Activated CD8-positive, alpha-beta memory T cell treated with anti-CD3 and anti-CD28 coated beads, Interleukin-2, amount 50 U/mL, for 1 hour (primary cell): ENCODE measurements around the gene HNF1B.

Experiments
- DNase-seq: peaks from one replicate; pipeline ENCODE4 v3.0.0-alpha.2; 2020; ENCODE audit errors: extremely low read depth

HNF1B gene

GRCh38 chr17:37736428-37736827, 8.4 kb downstream of the HNF1B start:
- DNase-seq, result no peak

- no peak for DNase-seq
These were observed 9.7 kb downstream of the HNF1B start for GRCh38 chr17:37735165-37735564.

GRCh38 chr17:37732316-37732715, 12.5 kb downstream of the HNF1B start:
- DNase-seq, result no peak

GRCh38 chr17:37731056-37731455, 13.8 kb downstream of the HNF1B start:
- DNase-seq, result no peak

- DNase-seq, result no peak
These were observed 15.0 kb downstream of the HNF1B start for GRCh38 chr17:37729905-37730304.

GRCh38 chr17:37726891-37727675, 17.8 kb downstream of the HNF1B start:
- no peak for DNase-seq

GRCh38 chr17:37726248-37726647, 18.6 kb downstream of the HNF1B start:
- no peak for DNase-seq

GRCh38 chr17:37725601-37726146, 19.2 kb downstream of the HNF1B start:
- DNase-seq, result no peak

- no peak for DNase-seq
These were observed 19.8 kb downstream of the HNF1B start for GRCh38 chr17:37725021-37725595.

- no peak for DNase-seq
These were observed 23.9 kb downstream of the HNF1B start for GRCh38 chr17:37720989-37721388.

GRCh38 chr17:37719866-37720265, 25.0 kb downstream of the HNF1B start:
- DNase-seq, result no peak

- no peak for DNase-seq
These were observed 26.4 kb downstream of the HNF1B start for GRCh38 chr17:37718324-37719048.

GRCh38 chr17:37717627-37718323, 27.1 kb downstream of the HNF1B start:
- no peak for DNase-seq

GRCh38 chr17:37714897-37715296, 30.0 kb downstream of the HNF1B start:
- no peak for DNase-seq

GRCh38 chr17:37713624-37714023, 31.2 kb downstream of the HNF1B start:
- no peak for DNase-seq

- no peak for DNase-seq
These were observed 31.8 kb downstream of the HNF1B start for GRCh38 chr17:37713028-37713431.

- no peak for DNase-seq
These were observed 33.7 kb downstream of the HNF1B start for GRCh38 chr17:37711113-37711512.

GRCh38 chr17:37710344-37710886, 34.4 kb downstream of the HNF1B start:
- DNase-seq, result no peak

GRCh38 chr17:37708616-37709212, 36.1 kb downstream of the HNF1B start:
- no peak for DNase-seq

- DNase-seq, result no peak
These were observed 36.7 kb downstream of the HNF1B start for GRCh38 chr17:37708008-37708615.

GRCh38 chr17:37706446-37706845, 38.4 kb downstream of the HNF1B start:
- DNase-seq, result no peak
